H9 (cell line): ENCODE measurements around the gene ANO2. TPM values are rescaled to one million over a fixed set of nuclear protein-coding genes. Genes with fewer than 3 reads are reported as not detected.

ENCODE experiments used
- DNase-seq: peaks from one replicate; pipeline ENCODE4 v3.0.0-alpha.2; 2017
- H2AFZ ChIP-seq: one replicate; pipeline ENCODE4 v1.6.1; 2013; ENCODE audit warnings: mild to moderate bottlenecking, low read length, control low read depth, moderate library complexity
- H2AK5ac ChIP-seq: 2 replicates; pipeline ENCODE4 v1.6.1; 2013; ENCODE audit warnings: low read length, control low read depth, mixed read lengths; ENCODE audit not compliant: insufficient read length
- H2BK120ac ChIP-seq: one replicate; pipeline ENCODE4 v1.6.1; 2013; ENCODE audit warnings: low read depth, mild to moderate bottlenecking, low read length, control low read depth, inconsistent platforms; ENCODE audit not compliant: poor library complexity, severe bottlenecking
- H2BK12ac ChIP-seq: 2 replicates; pipeline ENCODE4 v1.6.1; 2013; ENCODE audit warnings: low read length, control low read depth, mixed read lengths, low read depth; ENCODE audit not compliant: insufficient read length
- H2BK15ac ChIP-seq: 2 replicates; pipeline ENCODE4 v1.6.1; 2013; ENCODE audit warnings: low read depth, low read length, control low read depth
- H2BK20ac ChIP-seq: one replicate; pipeline ENCODE4 v1.6.1; 2013; ENCODE audit warnings: low read depth, mild to moderate bottlenecking, low read length, control low read depth, inconsistent platforms; ENCODE audit not compliant: poor library complexity, severe bottlenecking
- H2BK5ac ChIP-seq: 2 replicates; pipeline ENCODE4 v1.6.1; 2013; ENCODE audit warnings: low read length, control low read depth, mixed read lengths; ENCODE audit not compliant: insufficient read length
- H3K14ac ChIP-seq: 2 replicates; pipeline ENCODE4 v1.6.1; 2013; ENCODE audit warnings: low read length, control low read depth; ENCODE audit not compliant: insufficient read depth
- H3K18ac ChIP-seq: 2 replicates; pipeline ENCODE4 v1.6.1; 2013; ENCODE audit warnings: low read depth, mild to moderate bottlenecking, mixed read lengths, low read length, control low read depth; ENCODE audit not compliant: insufficient read length
- H3K23ac ChIP-seq: 2 replicates; pipeline ENCODE4 v1.6.1; 2013; ENCODE audit warnings: low read length, control low read depth, mixed read lengths, low read depth; ENCODE audit not compliant: insufficient read length
- H3K23me2 ChIP-seq: 2 replicates; pipeline ENCODE4 v1.6.1; 2013; ENCODE audit warnings: low read depth, mild to moderate bottlenecking, mixed read lengths, low read length, control low read depth; ENCODE audit not compliant: insufficient read length, poor library complexity, severe bottlenecking
- H3K27ac ChIP-seq: 2 replicates; pipeline ENCODE4 v1.5.1; 2013; ENCODE audit warnings: low read length, control low read depth, mixed read lengths, low read depth; ENCODE audit not compliant: insufficient read length
- H3K27me3 ChIP-seq: 2 replicates; pipeline ENCODE4 v1.6.1; 2013; ENCODE audit warnings: low read length, control low read depth, inconsistent platforms; ENCODE audit not compliant: insufficient read depth
- H3K4ac ChIP-seq: 2 replicates; pipeline ENCODE4 v1.6.1; 2013; ENCODE audit warnings: low read depth, mild to moderate bottlenecking, control low read depth, inconsistent platforms, low read length, moderate library complexity
- H3K4me1 ChIP-seq: 2 replicates; pipeline ENCODE4 v1.6.1; 2013; ENCODE audit warnings: low read length, control low read depth, inconsistent platforms; ENCODE audit not compliant: insufficient read depth
- H3K4me2 ChIP-seq: 2 replicates; pipeline ENCODE4 v1.6.1; 2013; ENCODE audit warnings: low read length, control low read depth, mixed read lengths; ENCODE audit not compliant: insufficient read length, insufficient read depth
- H3K56ac ChIP-seq: 2 replicates; pipeline ENCODE4 v1.6.1; 2013; ENCODE audit warnings: low read depth, mild to moderate bottlenecking, mixed read lengths, low read length, control low read depth; ENCODE audit not compliant: insufficient read length
- H3K79me1 ChIP-seq: 2 replicates; pipeline ENCODE4 v1.6.1; 2013; ENCODE audit warnings: low read depth, mild to moderate bottlenecking, moderate library complexity, low read length, control low read depth, inconsistent platforms; ENCODE audit not compliant: insufficient read depth, poor library complexity, severe bottlenecking
- H3K79me2 ChIP-seq: 2 replicates; pipeline ENCODE4 v1.6.1; 2013; ENCODE audit warnings: low read length, control low read depth, inconsistent platforms; ENCODE audit not compliant: insufficient read depth
- H3K9ac ChIP-seq: 2 replicates; pipeline ENCODE4 v1.6.1; 2013; ENCODE audit warnings: low read length, control low read depth, mixed read lengths; ENCODE audit not compliant: insufficient read length; ENCODE audit errors: extremely low read depth
- H3K9me3 ChIP-seq: one replicate; pipeline ENCODE4 v1.6.1; 2013; ENCODE audit warnings: low read depth, low read length, inconsistent platforms; ENCODE audit not compliant: control insufficient read depth
- H3T11ph ChIP-seq: one replicate; pipeline ENCODE4 v1.6.1; 2013; ENCODE audit warnings: mild to moderate bottlenecking, low read length, control low read depth, inconsistent platforms
- H4K20me1 ChIP-seq: one replicate; pipeline ENCODE4 v1.6.1; 2013; ENCODE audit not compliant: control insufficient read depth, insufficient read length, insufficient read depth
- H4K5ac ChIP-seq: 2 replicates; pipeline ENCODE4 v1.6.1; 2013; ENCODE audit warnings: low read depth, mild to moderate bottlenecking, mixed read lengths, low read length, control low read depth; ENCODE audit not compliant: insufficient read length
- H4K8ac ChIP-seq: replicated peaks from 2 replicates; pipeline ENCODE4 v1.6.1; 2013; ENCODE audit warnings: low read length, control low read depth, mixed read lengths, low read depth; ENCODE audit not compliant: insufficient read length
- H4K91ac ChIP-seq: 2 replicates; pipeline ENCODE4 v1.6.1; 2013; ENCODE audit warnings: low read depth, mild to moderate bottlenecking, moderate library complexity, mixed read lengths, low read length, control low read depth; ENCODE audit not compliant: insufficient read length
- H3K27ac Mint-ChIP-seq, 3 experiments: 2 replicates in 2 of 3; 3 replicates in 1 of 3; pipeline ENCODE4 v1.8.0; 2020 to 2021; ENCODE audit warnings: mixed read lengths in 3 of 3, mild to moderate bottlenecking in 1 of 3, moderate library complexity in 1 of 3
- H3K27me3 Mint-ChIP-seq: 2 replicates; pipeline ENCODE4 v1.8.0; 2021; ENCODE audit warnings: low read depth, mild to moderate bottlenecking, moderate library complexity, mixed read lengths
- H3K36me3 Mint-ChIP-seq, 3 experiments: 2 replicates in 2 of 3; 3 replicates in 1 of 3; pipeline ENCODE4 v1.8.0; 2020 to 2021; ENCODE audit warnings: low read depth in 3 of 3, mixed read lengths in 3 of 3; ENCODE audit not compliant: insufficient read depth in 1 of 3
- H3K4me1 Mint-ChIP-seq, 2 experiments: 2 replicates each; pipeline ENCODE4 v1.8.0; 2020; ENCODE audit warnings: mixed read lengths in 2 of 2
- H3K4me3 Mint-ChIP-seq, 2 experiments: 2 replicates in 1 of 2; 3 replicates in 1 of 2; pipeline ENCODE4 v1.8.0; 2020 to 2021; ENCODE audit warnings: mild to moderate bottlenecking in 2 of 2, mixed read lengths in 2 of 2, moderate library complexity in 1 of 2
- H3K9me3 Mint-ChIP-seq, 2 experiments: 2 replicates in 1 of 2; 3 replicates in 1 of 2; pipeline ENCODE4 v1.8.0; 2020; ENCODE audit warnings: mild to moderate bottlenecking in 2 of 2, mixed read lengths in 2 of 2, moderate library complexity in 1 of 2
- CTCF ChIP-seq: fragments of 200-600 bp; sonication (generic); conservative IDR thresholded peaks from 3 replicates; pipeline ENCODE4 v1.8.0; 2021; ENCODE audit warnings: antibody characterized with exemption, mild to moderate bottlenecking
- WGBS: extraction: QIAGEN DNeasy Blood & Tissue Kit; methylation state at CpG from one replicate; pipeline ENCODE4 v1.1.7; 2013; ENCODE audit warnings: missing lambda C conversion rate, low lambda C conversion rate, mixed read lengths; ENCODE audit not compliant: insufficient read length; ENCODE audit errors: extremely low coverage; 5-methylcytosine and 5-hydroxymethylcytosine counted together
- total RNA-seq: library from RNA; stranded (reverse); gene quantifications from 2 replicates; pipeline ENCODE4 v1.2.1, GENCODE V29; 2021

ANO2 gene
- total RNA-seq, 1 experiment from 2014 or later = 3.8 TPM

- Histone ChIP-seq H4K8ac (no peak overlapping the region), H3K23me2 (no peaks in the 10 kb centered on the region)
- WGBS = no CpG with 5 or more reads among the region's 5 CpGs
These were observed 211.1 kb downstream of the ANO2 start for GRCh38 chr12:5733916-5734315.

More at GRCh38 chr12:5733916-5734315, 211.1 kb downstream of the ANO2 start:
- DNase-seq = no peak
- Histone ChIP-seq H3K18ac (no peak overlapping the region), H3K23ac (no peak overlapping the region), H3K4me1 (no peaks in the 10 kb centered on the region), H2BK12ac (no peak overlapping the region), H3K56ac (no peak overlapping the region), H4K5ac (no peak overlapping the region), H2BK5ac (no peak overlapping the region), H3K27ac (no peak overlapping the region), H3K79me1 (no peaks in the 10 kb centered on the region), H3K4ac (no peak overlapping the region), H2AFZ (no peak overlapping the region), H2BK15ac (no peak overlapping the region), H4K91ac (no peak overlapping the region), H2AK5ac (no peak overlapping the region), H3K9ac (no peak overlapping the region), H3K79me2 (no peaks in the 10 kb centered on the region), H3K4me2 (no peak overlapping the region), H3K9me3 (no peaks in the 10 kb centered on the region), H3T11ph (no peak overlapping the region), H4K20me1 (no peaks in the 10 kb centered on the region), H3K14ac (no peak overlapping the region), H2BK20ac (no peak overlapping the region), H2BK120ac (no peak overlapping the region), H3K27me3 (no peaks in the 10 kb centered on the region)
- Mint-ChIP-seq H3K9me3 (no peaks in the 10 kb centered on the region), H3K4me3 (no peak overlapping the region), H3K36me3 (no peaks in the 10 kb centered on the region), H3K27me3 (no peaks in the 10 kb centered on the region; the same call in none of the 2 replicates), H3K27ac (no peak overlapping the region), H3K4me1 (no peaks in the 10 kb centered on the region)
- no peak for TF ChIP-seq CTCF
